ENCODE measurements around the gene CDH13.

The CDH13 gene

DNA sequence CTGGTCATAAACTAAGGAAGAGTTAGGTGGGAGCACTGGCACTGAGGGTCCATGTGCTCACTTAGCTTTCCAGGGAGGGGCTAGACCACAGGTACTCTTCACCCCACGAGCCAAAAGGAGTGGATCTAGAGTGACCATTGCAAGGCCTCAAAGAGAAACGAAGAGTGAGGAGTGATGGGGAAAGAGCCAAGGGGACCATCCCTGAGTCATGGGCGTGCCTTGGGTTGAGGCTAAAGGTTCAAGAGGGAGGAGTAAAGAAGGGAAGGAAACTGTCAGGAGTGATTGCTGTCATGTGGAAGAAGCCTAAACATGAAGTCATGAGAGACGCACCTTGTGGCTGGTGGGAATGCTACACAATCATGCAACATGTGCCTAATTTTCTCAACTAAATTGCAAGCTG lies 141.0 kb downstream of the CDH13 start:
- no peak overlapping the region for H3K4me3 ChIP-seq (ENCODE audit: low read depth, low read length)
- TF ChIP-seq, protein P1, sequence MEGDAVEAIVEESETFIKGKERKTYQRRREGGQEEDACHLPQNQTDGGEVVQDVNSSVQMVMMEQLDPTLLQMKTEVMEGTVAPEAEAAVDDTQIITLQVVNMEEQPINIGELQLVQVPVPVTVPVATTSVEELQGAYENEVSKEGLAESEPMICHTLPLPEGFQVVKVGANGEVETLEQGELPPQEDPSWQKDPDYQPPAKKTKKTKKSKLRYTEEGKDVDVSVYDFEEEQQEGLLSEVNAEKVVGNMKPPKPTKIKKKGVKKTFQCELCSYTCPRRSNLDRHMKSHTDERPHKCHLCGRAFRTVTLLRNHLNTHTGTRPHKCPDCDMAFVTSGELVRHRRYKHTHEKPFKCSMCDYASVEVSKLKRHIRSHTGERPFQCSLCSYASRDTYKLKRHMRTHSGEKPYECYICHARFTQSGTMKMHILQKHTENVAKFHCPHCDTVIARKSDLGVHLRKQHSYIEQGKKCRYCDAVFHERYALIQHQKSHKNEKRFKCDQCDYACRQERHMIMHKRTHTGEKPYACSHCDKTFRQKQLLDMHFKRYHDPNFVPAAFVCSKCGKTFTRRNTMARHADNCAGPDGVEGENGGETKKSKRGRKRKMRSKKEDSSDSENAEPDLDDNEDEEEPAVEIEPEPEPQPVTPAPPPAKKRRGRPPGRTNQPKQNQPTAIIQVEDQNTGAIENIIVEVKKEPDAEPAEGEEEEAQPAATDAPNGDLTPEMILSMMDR (IDR thresholded peaks at IDR 0.05; ENCODE audit: low read depth, low read length, missing control alignments): no peak
- in situ Hi-C loops (cut with HindIII; ENCODE audit: low sequenced_read_pairs): no loop called here
- DNase-seq (ENCODE audit: low read depth): no peak

- TF ChIP-seq, protein P1 (IDR thresholded peaks at IDR 0.05; ENCODE audit: low read depth, low read length, missing control alignments): no peak
- no peak overlapping the region for H3K4me3 ChIP-seq (ENCODE audit: low read depth, low read length)
- in situ Hi-C loops (cut with HindIII; ENCODE audit: low sequenced_read_pairs): no loop called here
- DNase-seq (ENCODE audit: low read depth): no peak
Observed at GRCh38 chr16:82769845-82770244, 143.1 kb downstream of the CDH13 start.

DNA sequence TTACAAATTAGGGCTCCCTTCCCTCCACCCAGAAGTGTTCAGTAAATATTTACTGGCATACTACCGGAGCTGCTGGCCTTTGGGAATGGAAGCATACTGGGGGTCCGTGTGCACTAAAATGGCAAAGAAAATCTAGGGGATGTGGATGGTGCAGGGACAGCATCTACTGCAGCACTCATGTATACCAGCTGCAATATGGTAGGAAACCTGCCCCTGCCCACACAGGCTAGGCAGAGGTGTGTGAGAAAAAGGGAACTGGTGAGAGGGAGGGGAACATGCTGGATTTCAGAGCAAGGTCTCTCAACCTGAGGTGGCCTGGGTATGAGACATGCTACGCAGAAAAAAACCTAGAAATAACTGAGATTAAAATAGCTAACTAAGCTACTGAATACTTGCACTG lies 145.4 kb downstream of the CDH13 start:
- TF ChIP-seq, protein P1 (IDR thresholded peaks at IDR 0.05; ENCODE audit: low read depth, low read length, missing control alignments): no peak
- in situ Hi-C loops (cut with HindIII; ENCODE audit: low sequenced_read_pairs): no loop called here
- no peak overlapping the region for H3K4me3 ChIP-seq (ENCODE audit: low read depth, low read length)
- DNase-seq (ENCODE audit: low read depth): no peak

GRCh38 chr16:82773018-82773417 lies 146.2 kb downstream of the CDH13 start:
- no peak overlapping the region for H3K4me3 ChIP-seq (ENCODE audit: low read depth, low read length)
- TF ChIP-seq, protein P1 (IDR thresholded peaks at IDR 0.05; ENCODE audit: low read depth, low read length, missing control alignments): no peak
- peak; percentile 40 for DNase-seq (ENCODE audit: low read depth)
- in situ Hi-C loops (cut with HindIII; ENCODE audit: low sequenced_read_pairs): no loop called here

- DNase-seq (ENCODE audit: low read depth): no peak
Observed at GRCh38 chr16:82776470-82777146, 149.8 kb downstream of the CDH13 start.

DNA sequence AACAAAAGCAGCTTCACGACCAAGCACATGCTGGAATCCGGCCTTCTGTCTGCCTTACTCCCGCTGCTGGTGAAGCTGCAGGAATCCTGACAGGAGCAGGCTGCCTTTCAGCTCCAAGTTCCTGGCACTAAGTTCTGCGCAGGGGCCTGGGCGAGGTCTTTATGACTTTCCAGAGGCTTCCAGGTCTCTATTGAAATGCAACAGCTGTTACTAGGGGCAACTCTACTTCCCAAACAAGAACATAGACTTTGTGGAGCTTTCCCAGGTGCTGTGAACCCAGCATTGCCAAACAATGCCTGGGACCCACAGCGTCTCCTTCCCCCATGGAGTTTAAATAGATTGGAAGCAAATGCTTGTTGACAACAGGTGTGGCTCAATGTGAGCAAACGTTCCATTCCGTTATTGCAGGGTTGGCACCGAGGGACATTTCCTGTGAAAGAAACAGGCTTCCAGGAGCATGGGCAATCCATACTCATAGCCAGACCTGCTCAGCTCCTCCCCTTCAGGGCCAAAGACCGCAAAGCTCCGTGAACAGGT lies 156.0 kb downstream of the CDH13 start:
- in situ Hi-C loops (cut with HindIII; ENCODE audit: low sequenced_read_pairs): no loop called here
- no peak overlapping the region for H3K4me3 ChIP-seq (ENCODE audit: low read depth, low read length)
- no peak for DNase-seq (ENCODE audit: low read depth)

More at GRCh38 chr16:82776470-82777146, 149.8 kb downstream of the CDH13 start:
- TF ChIP-seq, protein P1 (IDR thresholded peaks at IDR 0.05; ENCODE audit: low read depth, low read length, missing control alignments): no peak
- in situ Hi-C loops (cut with HindIII; ENCODE audit: low sequenced_read_pairs): no loop called here
- no peak overlapping the region for H3K4me3 ChIP-seq (ENCODE audit: low read depth, low read length)

More for the DNA sequence above, 156.0 kb downstream of the CDH13 start:
- TF ChIP-seq, protein P1 (IDR thresholded peaks at IDR 0.05; ENCODE audit: low read depth, low read length, missing control alignments): no peak
